ENCODE data around the gene ABCA1.

Gene ABCA1

DNA sequence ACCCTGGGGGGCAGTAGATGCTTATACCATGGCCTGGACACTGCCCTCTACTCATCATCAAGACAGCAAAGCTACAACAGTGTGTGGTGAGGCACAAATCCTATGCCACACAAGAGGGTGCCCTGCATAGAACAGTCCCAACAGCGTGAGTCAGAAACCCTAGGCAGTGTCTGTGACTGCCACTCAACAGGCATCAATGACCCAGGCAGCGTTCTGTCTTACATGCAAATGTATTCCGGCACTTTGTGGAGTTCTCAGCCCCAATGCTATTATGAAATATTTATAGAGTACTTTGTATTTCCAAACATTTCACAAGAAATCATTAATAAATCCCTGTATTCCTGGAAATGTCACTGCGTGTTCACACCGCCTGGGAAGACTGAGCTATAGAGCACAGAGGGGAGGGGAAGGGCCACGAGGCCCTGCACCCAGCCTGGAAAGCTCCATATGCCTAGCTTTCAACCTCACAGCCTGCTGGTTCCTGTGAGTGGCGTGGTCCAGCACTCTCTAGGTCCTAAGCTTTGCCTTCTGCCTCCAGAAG is 86.3 kb downstream of the ABCA1 start:
- H3K9me3 ChIP-seq (ENCODE audit: control insufficient read depth, low read length): no peaks in the 10 kb centered on the region
- no peaks in the 10 kb centered on the region for H3K27me3 ChIP-seq (ENCODE audit: control insufficient read depth, insufficient read depth, low read length)
- no peak overlapping the region for H3K4me3 ChIP-seq (ENCODE audit: low read length)
- H3K4me1 ChIP-seq (ENCODE audit: control insufficient read depth, insufficient read depth, low read length): peaks cover 5% of the 10 kb centered on the region
- H3K9ac ChIP-seq (ENCODE audit: low read length): no peak overlapping the region
- H3K36me3 ChIP-seq (ENCODE audit: control insufficient read depth, insufficient read depth, low read length): no peaks in the 10 kb centered on the region

GRCh38 chr9:104838958-104839357 is 89.0 kb downstream of the ABCA1 start:
- Histone ChIP-seq H3K4me3 (ENCODE audit: low read length) (no peak overlapping the region), H3K36me3 (ENCODE audit: control insufficient read depth, insufficient read depth, low read length) (no peaks in the 10 kb centered on the region), H3K9me3 (ENCODE audit: control insufficient read depth, low read length) (no peaks in the 10 kb centered on the region), H3K9ac (ENCODE audit: low read length) (no peak overlapping the region), H3K4me1 (ENCODE audit: control insufficient read depth, insufficient read depth, low read length) (peaks cover 12% of the 10 kb centered on the region), H3K27me3 (ENCODE audit: control insufficient read depth, insufficient read depth, low read length) (no peaks in the 10 kb centered on the region)

GRCh38 chr9:104836767-104837166 is 91.2 kb downstream of the ABCA1 start:
- no peaks in the 10 kb centered on the region for H3K27me3 ChIP-seq (ENCODE audit: control insufficient read depth, insufficient read depth, low read length)
- H3K4me1 ChIP-seq (ENCODE audit: control insufficient read depth, insufficient read depth, low read length): peaks cover 12% of the 10 kb centered on the region
- H3K9ac ChIP-seq (ENCODE audit: low read length): no peak overlapping the region
- no peaks in the 10 kb centered on the region for H3K9me3 ChIP-seq (ENCODE audit: control insufficient read depth, low read length)
- H3K4me3 ChIP-seq (ENCODE audit: low read length): no peak overlapping the region
- H3K36me3 ChIP-seq (ENCODE audit: control insufficient read depth, insufficient read depth, low read length): no peaks in the 10 kb centered on the region

- no peak overlapping the region for H3K4me3 ChIP-seq (ENCODE audit: low read length)
- H3K27me3 ChIP-seq (ENCODE audit: control insufficient read depth, insufficient read depth, low read length): no peaks in the 10 kb centered on the region
- no peak overlapping the region for H3K9ac ChIP-seq (ENCODE audit: low read length)
- H3K4me1 ChIP-seq (ENCODE audit: control insufficient read depth, insufficient read depth, low read length): peaks cover 12% of the 10 kb centered on the region
- no peaks in the 10 kb centered on the region for H3K9me3 ChIP-seq (ENCODE audit: control insufficient read depth, low read length)
- H3K36me3 ChIP-seq (ENCODE audit: control insufficient read depth, insufficient read depth, low read length): no peaks in the 10 kb centered on the region
Measured at GRCh38 chr9:104836235-104836634, 91.7 kb downstream of the ABCA1 start.

GRCh38 chr9:104835161-104835560 is 92.8 kb downstream of the ABCA1 start:
- H3K9me3 ChIP-seq (ENCODE audit: control insufficient read depth, low read length): no peaks in the 10 kb centered on the region
- H3K36me3 ChIP-seq (ENCODE audit: control insufficient read depth, insufficient read depth, low read length): no peaks in the 10 kb centered on the region
- H3K9ac ChIP-seq (ENCODE audit: low read length): no peak overlapping the region
- H3K4me1 ChIP-seq (ENCODE audit: control insufficient read depth, insufficient read depth, low read length): peaks cover 12% of the 10 kb centered on the region
- no peak overlapping the region for H3K4me3 ChIP-seq (ENCODE audit: low read length)
- no peaks in the 10 kb centered on the region for H3K27me3 ChIP-seq (ENCODE audit: control insufficient read depth, insufficient read depth, low read length)

DNA sequence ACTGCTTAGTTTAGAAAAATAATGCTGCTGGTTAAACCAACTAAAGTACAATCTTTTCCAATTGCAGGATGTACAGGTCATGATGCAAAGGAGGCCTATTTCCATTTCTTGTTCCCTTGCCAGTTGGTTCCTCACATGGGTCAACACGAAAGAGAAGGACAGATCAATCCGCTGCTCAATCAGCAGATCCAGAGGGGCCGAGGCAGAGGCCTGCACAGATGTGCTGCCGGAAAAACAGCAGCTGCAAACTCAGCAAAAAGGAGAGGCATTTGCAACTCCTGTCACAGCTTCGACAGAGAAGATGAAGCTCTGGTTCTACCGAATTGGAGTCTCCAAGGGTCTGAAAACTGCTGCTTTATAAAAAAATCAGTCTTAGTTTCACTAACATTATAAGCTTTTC is 94.3 kb downstream of the ABCA1 start:
- H3K9me3 ChIP-seq (ENCODE audit: control insufficient read depth, low read length): no peaks in the 10 kb centered on the region
- no peaks in the 10 kb centered on the region for H3K36me3 ChIP-seq (ENCODE audit: control insufficient read depth, insufficient read depth, low read length)
- no peak overlapping the region for H3K4me3 ChIP-seq (ENCODE audit: low read length)
- H3K4me1 ChIP-seq (ENCODE audit: control insufficient read depth, insufficient read depth, low read length): peaks cover 12% of the 10 kb centered on the region
- H3K9ac ChIP-seq (ENCODE audit: low read length): no peak overlapping the region
- H3K27me3 ChIP-seq (ENCODE audit: control insufficient read depth, insufficient read depth, low read length): no peaks in the 10 kb centered on the region

GRCh38 chr9:104831681-104832080 is 96.3 kb downstream of the ABCA1 start:
- H3K9me3 ChIP-seq (ENCODE audit: control insufficient read depth, low read length): no peaks in the 10 kb centered on the region
- H3K27me3 ChIP-seq (ENCODE audit: control insufficient read depth, insufficient read depth, low read length): no peaks in the 10 kb centered on the region
- no peaks in the 10 kb centered on the region for H3K36me3 ChIP-seq (ENCODE audit: control insufficient read depth, insufficient read depth, low read length)
- H3K4me3 ChIP-seq (ENCODE audit: low read length): no peak overlapping the region
- H3K4me1 ChIP-seq (ENCODE audit: control insufficient read depth, insufficient read depth, low read length): peaks cover 7% of the 10 kb centered on the region
- no peak overlapping the region for H3K9ac ChIP-seq (ENCODE audit: low read length)

- Histone ChIP-seq H3K36me3 (ENCODE audit: control insufficient read depth, insufficient read depth, low read length) (peaks cover 5% of the 10 kb centered on the region), H3K4me1 (ENCODE audit: control insufficient read depth, insufficient read depth, low read length) (no peaks in the 10 kb centered on the region), H3K9ac (ENCODE audit: low read length) (no peak overlapping the region), H3K9me3 (ENCODE audit: control insufficient read depth, low read length) (no peaks in the 10 kb centered on the region), H3K27me3 (ENCODE audit: control insufficient read depth, insufficient read depth, low read length) (no peaks in the 10 kb centered on the region), H3K4me3 (ENCODE audit: low read length) (no peak overlapping the region)
Measured at GRCh38 chr9:104826911-104827310, 101.0 kb downstream of the ABCA1 start.

DNA sequence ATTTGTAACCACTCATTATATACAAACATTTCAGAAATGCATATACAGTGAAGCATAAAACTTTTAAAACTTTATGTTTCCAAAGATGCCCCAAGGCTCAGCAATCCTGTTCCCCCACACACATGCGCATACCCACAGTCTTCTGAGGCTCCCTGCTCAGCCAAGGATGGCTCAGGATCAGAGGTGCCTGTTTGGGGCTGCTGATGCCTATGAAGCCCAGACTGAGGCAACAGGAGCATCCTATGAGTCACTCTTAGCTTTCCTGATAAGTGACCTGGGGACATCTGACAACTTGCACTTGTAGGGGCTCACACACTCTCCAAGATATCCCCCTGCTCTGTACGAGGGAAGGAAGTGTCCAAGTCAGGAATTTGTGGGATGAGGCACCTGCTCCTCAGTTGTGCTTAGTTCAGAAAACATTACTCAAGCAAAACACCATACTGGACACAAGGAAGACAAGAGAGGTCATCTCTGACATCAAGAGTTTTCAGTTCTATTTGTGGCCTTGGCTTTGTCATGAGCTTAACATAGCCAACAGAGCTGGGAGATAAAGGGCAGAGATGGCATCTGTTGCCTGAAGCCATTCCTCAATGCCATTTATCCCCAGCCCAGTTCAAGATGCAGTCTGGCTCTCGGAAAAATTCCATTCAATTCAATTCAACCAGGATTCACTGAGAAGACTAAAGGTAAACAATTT is 101.7 kb downstream of the ABCA1 start:
- H3K4me3 ChIP-seq (ENCODE audit: low read length): no peak overlapping the region
- H3K27me3 ChIP-seq (ENCODE audit: control insufficient read depth, insufficient read depth, low read length): no peaks in the 10 kb centered on the region
- no peaks in the 10 kb centered on the region for H3K9me3 ChIP-seq (ENCODE audit: control insufficient read depth, low read length)
- H3K36me3 ChIP-seq (ENCODE audit: control insufficient read depth, insufficient read depth, low read length): peaks cover 5% of the 10 kb centered on the region
- no peaks in the 10 kb centered on the region for H3K4me1 ChIP-seq (ENCODE audit: control insufficient read depth, insufficient read depth, low read length)
- H3K9ac ChIP-seq (ENCODE audit: low read length): no peak overlapping the region

DNA sequence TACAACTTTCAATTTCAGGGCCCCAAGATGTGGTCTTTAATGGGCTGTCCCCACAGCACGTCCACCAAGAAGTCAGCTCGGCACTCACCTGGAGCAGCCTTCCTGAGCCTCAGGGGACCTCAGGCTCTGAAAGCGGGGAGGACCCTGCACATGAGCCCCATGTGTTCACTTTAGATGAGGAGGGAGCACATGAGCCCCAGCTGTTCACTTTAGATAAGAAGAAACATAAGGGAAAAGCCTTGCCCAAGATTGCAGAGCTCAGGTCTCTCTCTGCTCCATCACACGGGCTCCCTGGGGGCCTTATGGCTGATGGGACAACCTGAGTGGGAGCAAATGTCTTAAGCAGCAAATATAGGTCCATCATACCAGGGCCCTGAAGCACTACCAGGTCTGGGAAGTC is 107.6 kb downstream of the ABCA1 start:
- Histone ChIP-seq H3K4me3 (ENCODE audit: low read length) (no peak overlapping the region), H3K9ac (ENCODE audit: low read length) (no peak overlapping the region), H3K36me3 (ENCODE audit: control insufficient read depth, insufficient read depth, low read length) (peaks cover 23% of the 10 kb centered on the region), H3K9me3 (ENCODE audit: control insufficient read depth, low read length) (no peaks in the 10 kb centered on the region), H3K27me3 (ENCODE audit: control insufficient read depth, insufficient read depth, low read length) (no peaks in the 10 kb centered on the region), H3K4me1 (ENCODE audit: control insufficient read depth, insufficient read depth, low read length) (no peaks in the 10 kb centered on the region)

DNA sequence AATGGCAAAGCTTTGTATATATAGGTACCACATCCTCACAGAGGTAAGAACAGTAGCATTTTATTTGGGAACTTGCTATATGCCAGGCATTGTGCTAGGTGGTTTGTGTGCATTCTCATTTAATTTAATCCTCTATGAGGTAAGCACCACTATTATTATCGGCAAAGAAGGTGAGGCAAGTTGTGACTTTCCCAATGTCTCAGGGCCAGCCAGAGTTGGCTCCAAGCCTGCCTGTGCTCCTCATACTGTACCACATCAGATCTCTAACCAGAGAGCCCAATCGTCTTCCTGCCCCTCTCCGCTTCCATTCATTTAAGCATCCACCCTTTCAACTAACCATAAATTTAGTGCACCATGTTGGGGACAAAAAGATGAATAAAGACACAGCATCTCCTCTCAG is 108.9 kb downstream of the ABCA1 start:
- Histone ChIP-seq H3K27me3 (ENCODE audit: control insufficient read depth, insufficient read depth, low read length) (no peaks in the 10 kb centered on the region), H3K4me3 (ENCODE audit: low read length) (no peak overlapping the region), H3K9ac (ENCODE audit: low read length) (no peak overlapping the region), H3K9me3 (ENCODE audit: control insufficient read depth, low read length) (no peaks in the 10 kb centered on the region), H3K4me1 (ENCODE audit: control insufficient read depth, insufficient read depth, low read length) (no peaks in the 10 kb centered on the region), H3K36me3 (ENCODE audit: control insufficient read depth, insufficient read depth, low read length) (peaks cover 20% of the 10 kb centered on the region)

DNA sequence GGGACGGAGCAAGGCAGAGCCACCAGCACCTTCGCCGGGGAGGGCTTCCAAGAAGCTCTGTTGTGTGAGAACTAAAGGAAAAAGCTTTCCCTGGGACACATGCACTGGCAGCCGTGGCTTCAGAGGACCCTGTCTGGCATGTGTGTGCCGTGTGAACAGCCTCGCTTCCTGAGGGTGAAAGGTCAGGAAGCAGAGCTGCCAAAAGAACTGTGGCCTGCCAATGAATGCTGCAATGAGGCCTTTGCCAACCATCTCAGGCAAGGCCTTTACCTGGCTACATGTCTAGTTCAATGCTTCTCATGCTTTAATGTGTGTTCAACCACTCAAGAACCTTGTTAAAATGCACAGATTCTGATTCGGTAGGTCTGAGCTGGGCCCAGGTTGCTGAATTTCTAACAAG is 110.5 kb downstream of the ABCA1 start:
- Histone ChIP-seq H3K36me3 (ENCODE audit: control insufficient read depth, insufficient read depth, low read length) (peaks cover 20% of the 10 kb centered on the region), H3K9ac (ENCODE audit: low read length) (no peak overlapping the region), H3K4me1 (ENCODE audit: control insufficient read depth, insufficient read depth, low read length) (no peaks in the 10 kb centered on the region), H3K4me3 (ENCODE audit: low read length) (no peak overlapping the region), H3K27me3 (ENCODE audit: control insufficient read depth, insufficient read depth, low read length) (no peaks in the 10 kb centered on the region), H3K9me3 (ENCODE audit: control insufficient read depth, low read length) (no peaks in the 10 kb centered on the region)

Measured in mucosa of stomach (tissue), 1 donor.